GM18511 (cell line): Measurements from ENCODE around the gene TEX44.

ENCODE experiments used
- ATAC-seq: cut with Tn5 transposase; IDR thresholded peaks from one replicate; pipeline ENCODE4 v1.9.1; 2021; ENCODE audit warnings: mild to moderate bottlenecking, moderate library complexity; ENCODE audit not compliant: unreplicated experiment

TEX44 gene

DNA sequence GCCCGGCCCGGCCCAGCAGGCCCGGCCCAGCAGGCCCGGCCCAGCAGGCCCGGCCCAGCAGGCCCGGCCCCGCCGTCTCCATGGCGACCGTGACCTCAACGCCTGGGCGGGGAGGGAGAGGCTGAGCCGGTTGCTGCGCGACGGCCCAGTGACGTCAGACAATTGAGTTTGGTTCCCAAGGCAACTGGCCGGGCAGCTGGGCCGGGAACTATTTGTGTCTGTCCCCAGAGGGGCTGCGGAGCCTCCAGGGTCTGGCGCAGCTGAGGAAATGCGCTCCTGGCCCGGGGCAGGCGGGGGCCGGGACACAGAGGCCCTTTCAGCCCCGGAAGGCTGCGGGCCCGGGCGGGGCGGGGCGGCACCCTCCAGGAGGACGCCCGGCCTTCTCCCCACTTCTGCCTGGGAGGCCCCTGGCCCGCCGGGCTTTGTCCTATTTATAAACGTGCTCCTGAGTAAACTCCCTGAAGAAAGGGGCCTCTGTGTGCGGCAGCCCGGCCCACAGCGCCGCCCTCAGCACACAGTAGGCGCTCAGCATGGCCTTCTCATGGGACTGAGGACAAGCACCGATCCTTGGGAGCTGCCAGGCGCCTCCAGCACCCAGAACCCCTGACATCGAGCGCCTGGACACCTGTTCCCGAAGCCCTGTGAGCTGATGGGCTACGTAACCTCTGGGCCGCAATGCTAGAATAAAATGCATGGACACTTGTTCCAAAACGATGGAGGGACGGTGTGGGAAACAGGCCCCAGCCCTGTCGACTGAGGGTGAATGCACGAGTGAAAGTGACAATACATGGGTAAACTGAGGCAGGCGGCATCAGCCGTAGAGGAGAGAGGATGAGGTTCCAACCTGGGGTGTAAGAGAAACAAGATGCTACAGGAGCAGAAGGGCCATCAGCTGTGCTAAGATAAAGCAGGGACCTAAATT lies 12.3 kb downstream of the TEX44 start:
- peak; percentile 90 for ATAC-seq

- ATAC-seq, result no peak
Observed at GRCh38 chr2:231605607-231606091, 13.0 kb downstream of the TEX44 start.

- ATAC-seq, result no peak
Observed at GRCh38 chr2:231606941-231607340, 14.3 kb downstream of the TEX44 start.

- ATAC-seq, result no peak
Observed at GRCh38 chr2:231611273-231612108, 18.8 kb downstream of the TEX44 start.

DNA sequence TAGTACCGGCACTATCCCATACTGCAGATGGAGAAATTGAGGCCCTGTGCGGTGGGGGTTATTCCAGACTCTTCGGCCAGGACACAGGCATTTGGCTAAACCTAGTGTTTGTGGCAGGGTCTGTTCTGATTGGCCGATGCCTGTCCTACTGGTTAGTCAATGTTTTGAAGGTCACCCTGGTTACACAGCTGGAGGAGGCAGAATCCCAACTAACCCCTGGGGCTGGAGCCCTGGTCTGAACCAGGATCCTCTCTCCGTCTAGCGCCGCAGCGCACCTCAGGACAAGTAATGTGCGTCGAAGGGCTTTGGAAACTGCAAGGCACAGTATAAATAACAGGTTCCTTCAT lies 19.4 kb downstream of the TEX44 start:
- ATAC-seq, result no peak

DNA sequence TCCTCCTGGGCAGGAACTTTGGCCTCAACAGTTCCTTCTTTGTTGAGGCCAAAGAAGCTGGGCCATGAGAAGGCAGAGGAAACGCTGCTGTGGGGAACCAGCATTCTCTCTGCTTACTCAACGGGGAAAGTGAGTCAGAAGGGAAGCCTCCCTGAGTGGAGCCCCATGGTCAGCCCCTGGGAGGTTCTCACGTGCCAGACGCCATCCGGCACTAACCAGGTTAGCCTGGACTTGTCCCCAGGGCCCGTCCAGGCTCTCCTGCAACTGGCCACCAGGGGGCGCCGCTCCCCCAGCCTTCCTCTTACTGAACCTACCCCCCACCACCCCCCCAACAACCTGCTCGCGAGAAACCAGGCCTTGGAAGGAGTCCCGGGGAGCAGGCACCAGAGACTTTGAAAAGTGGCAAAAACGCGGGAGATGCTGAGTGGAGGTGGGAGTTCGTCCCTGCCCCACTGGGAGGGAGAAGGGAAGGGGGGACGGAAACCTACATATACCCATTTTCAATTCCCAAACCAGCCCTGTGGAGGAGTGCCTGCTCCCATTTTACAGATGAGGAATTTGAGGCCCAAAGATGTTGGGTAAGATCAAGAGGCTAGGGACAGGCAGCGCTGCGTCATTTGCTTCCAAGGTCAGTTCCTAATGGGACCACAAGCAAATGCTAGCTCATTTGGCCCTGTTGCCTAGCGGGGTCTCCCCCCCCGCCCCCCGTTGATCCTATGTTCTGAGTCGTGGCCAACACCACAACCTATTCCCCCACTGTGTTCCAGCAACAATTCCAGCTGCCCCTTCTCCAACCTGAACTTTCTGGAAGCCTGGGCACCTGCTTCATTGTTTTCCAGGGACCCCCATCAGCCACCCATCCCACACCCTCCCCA lies 20.0 kb downstream of the TEX44 start:
- ATAC-seq, result peak; percentile 50

DNA sequence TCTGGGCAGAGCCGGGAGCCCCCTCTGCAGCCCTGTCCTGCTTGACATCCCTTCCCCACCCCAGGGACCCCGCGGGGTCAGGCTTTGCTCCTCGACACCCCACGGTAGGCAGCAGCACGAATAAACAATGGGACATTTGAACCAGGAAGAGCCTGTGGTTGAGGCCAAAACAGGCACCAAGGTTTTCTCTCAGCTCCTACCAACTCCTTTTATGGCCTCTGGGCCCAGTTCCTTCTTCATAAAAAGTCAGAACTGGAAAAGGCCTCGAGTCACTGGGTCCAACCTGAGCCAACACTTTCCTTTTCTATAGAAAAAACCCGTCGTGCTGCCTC lies 20.6 kb downstream of the TEX44 start:
- ATAC-seq, result peak; percentile 2

- ATAC-seq, result peak; percentile 76
Observed at GRCh38 chr2:231613663-231614558, 21.2 kb downstream of the TEX44 start.

DNA sequence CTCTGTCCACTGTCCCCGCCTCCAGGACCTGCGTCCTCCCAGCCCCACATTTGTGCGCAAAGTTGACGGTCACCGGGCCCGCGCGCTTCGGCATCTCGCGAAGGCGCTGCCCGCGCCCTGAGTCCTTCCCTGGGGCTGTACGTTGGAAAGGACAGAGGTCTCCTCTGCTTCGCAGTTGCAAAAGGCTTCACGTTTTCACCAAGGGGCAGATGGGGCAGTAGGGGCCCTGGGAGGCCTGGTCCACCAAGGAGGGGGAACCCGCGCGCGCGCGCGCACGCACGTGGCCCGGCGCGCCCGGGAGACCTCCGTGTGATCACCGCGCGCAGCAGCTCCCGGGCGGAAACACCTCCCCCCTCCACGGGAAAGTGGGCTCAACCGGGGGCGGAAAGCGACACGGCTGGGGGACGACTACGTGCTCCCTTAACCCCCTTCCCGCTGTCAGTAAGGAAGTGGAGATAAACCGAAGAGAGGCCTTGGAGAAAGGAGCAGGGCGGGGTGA lies 21.9 kb downstream of the TEX44 start:
- peak; percentile 7 for ATAC-seq

DNA sequence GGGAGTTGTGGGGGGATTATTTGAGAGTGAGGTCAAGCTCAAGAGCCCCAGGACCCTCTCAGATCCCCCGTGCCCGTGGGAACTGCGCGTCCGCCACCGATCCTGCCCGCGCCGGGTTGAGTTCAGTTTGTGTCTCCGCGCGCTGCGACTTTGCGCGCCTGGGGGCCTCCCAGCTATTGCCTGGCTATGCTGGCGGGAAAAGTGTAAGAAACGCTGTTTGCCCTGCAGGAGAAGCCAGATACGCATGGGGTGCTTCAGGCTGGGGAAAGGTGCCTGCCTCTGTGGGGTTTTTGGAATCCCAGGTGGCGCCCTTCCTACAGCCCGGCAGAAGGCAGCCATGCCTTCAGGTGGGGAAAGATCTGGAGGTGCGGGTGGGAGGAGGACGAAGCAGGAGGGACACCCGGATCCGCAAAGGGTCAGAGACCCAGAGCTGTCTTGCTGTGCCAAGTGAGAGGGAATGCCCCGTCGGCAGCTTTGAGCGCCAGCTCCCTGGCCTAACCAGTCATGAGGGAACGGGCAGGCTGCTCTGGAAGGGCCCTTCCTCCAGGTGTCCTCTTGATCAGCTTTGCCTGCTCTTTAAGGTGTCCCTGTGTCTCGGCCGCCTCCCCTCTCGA lies 22.5 kb downstream of the TEX44 start:
- ATAC-seq, result no peak

DNA sequence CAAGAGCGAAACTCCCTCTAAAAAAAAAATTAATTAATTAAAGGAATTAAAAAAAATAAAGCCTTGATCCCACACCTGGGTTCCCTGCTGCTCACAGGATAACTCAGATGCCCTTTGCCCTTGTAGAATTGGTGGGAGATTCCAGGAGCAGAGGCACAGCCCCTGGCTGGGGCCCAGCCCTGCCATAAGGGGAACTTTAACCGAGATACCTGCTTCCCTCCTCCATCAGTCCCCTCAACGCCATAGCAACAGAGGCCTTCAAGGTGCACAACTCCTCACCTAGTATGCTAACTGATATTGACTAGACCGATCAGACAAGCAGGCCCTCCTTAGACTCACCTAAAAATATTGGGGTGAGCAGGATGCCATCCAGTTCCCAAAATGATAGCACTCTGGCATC lies 23.6 kb downstream of the TEX44 start:
- ATAC-seq, result no peak

DNA sequence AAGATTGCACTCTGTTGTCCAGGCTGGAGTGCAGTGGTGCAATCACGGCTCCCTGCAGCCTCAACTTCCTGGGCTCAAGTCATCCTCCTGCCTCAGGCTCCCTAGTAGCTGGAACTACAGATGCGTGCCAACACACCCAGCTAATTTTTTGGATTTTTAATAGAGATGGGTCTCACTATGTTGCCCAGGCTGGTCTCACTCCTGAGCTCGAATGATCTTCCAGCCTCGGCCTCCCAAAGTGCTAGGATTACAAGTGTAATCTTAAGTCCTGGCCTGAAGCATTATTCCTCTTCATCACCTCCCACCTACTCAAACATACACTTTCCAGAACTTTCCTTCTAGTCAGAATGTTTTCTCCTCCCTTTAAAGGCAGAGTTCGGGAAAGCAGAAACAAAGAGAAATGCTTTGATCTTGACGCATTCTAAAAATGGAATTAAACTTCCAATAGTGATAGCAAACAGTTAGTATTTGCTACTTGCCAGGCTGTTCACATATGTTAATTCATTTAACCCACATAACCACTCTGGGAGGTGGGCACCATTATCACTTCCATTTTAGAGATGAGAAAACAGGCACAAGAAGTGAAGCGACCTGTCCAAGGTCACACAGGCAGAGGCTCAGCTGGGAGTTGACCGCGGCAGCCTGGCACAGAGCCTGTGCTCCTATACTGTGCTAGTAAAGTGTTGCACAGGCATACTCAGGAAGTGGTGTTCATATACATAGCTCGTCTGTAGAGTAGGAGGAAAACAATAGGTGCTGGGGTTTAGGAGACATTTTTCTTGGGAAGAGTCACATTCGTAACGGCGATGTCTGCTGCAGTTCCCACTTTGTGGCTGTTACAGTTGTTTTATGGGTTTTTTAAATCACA lies 24.6 kb downstream of the TEX44 start:
- no peak for ATAC-seq

- no peak for ATAC-seq
Observed at GRCh38 chr2:231621051-231621879, 28.6 kb downstream of the TEX44 start.

- no peak for ATAC-seq
Observed at GRCh38 chr2:231622963-231623362, 30.3 kb downstream of the TEX44 start.

DNA sequence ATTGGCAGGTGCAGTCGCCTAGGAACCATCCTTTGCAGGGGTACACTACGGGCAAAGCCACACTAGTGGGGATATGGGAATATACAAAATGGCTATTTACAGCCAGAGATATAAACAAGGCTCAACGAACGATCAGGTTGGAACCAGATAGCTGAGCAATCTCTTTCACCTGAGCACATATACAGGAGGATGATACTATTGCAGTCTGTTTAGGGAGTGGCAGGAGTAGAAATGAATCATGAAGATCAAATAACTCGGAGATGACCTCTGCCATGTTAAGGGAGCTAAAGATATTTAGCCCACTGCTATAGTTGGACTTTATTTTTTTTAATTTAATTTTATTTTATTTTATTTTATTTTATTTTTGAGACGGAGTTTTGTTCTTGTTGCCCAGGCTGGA lies 33.8 kb downstream of the TEX44 start:
- no peak for ATAC-seq

- no peak for ATAC-seq
Observed at GRCh38 chr2:231627384-231628120, 34.9 kb downstream of the TEX44 start.
